PFSK-1 (cell line): ENCODE data around the gene NME9.

ENCODE experiments used
- FOXP2 ChIP-seq: optimal IDR thresholded peaks from 2 replicates; pipeline ENCODE3; 2011; ENCODE audit warnings: borderline replicate concordance, control low read depth, inconsistent platforms; ENCODE audit not compliant: insufficient read depth; ENCODE audit errors: extremely low read length, extremely low read depth
- POLR2AphosphoS5 ChIP-seq: IDR thresholded peaks from 2 replicates; pipeline ENCODE4 v1.6.1; 2012; ENCODE audit warnings: low read depth, mild to moderate bottlenecking, control low read depth, low read length, moderate library complexity
- SIN3A ChIP-seq: IDR thresholded peaks from 2 replicates; pipeline ENCODE4 v1.6.1; 2012; ENCODE audit warnings: mild to moderate bottlenecking, low read length, moderate library complexity, borderline replicate concordance; ENCODE audit not compliant: insufficient read depth
- TAF1 ChIP-seq: IDR thresholded peaks from 2 replicates; pipeline ENCODE4 v1.6.1; 2012; ENCODE audit warnings: low read length, control low read depth, borderline replicate concordance; ENCODE audit not compliant: insufficient read depth
- TF ChIP-seq, protein P1 (sequence below), 2 experiments: IDR thresholded peaks; 2 replicates each; pipeline versions ENCODE4 v1.6.1 to v1.8.0; 2011 to 2012; ENCODE audit warnings: low read depth in 2 of 2, low read length in 2 of 2, control low read depth in 1 of 2, inconsistent platforms in 1 of 2, mild to moderate bottlenecking in 1 of 2, moderate library complexity in 1 of 2; ENCODE audit not compliant: insufficient read depth in 1 of 2

NME9 gene

GRCh38 chr3:138367911-138368310 lies 38.3 kb upstream of the NME9 start:
- TF ChIP-seq FOXP2 (no peak), POLR2AphosphoS5 (no peak), SIN3A (no peak), TAF1 (no peak)
- TF ChIP-seq, protein P1, sequence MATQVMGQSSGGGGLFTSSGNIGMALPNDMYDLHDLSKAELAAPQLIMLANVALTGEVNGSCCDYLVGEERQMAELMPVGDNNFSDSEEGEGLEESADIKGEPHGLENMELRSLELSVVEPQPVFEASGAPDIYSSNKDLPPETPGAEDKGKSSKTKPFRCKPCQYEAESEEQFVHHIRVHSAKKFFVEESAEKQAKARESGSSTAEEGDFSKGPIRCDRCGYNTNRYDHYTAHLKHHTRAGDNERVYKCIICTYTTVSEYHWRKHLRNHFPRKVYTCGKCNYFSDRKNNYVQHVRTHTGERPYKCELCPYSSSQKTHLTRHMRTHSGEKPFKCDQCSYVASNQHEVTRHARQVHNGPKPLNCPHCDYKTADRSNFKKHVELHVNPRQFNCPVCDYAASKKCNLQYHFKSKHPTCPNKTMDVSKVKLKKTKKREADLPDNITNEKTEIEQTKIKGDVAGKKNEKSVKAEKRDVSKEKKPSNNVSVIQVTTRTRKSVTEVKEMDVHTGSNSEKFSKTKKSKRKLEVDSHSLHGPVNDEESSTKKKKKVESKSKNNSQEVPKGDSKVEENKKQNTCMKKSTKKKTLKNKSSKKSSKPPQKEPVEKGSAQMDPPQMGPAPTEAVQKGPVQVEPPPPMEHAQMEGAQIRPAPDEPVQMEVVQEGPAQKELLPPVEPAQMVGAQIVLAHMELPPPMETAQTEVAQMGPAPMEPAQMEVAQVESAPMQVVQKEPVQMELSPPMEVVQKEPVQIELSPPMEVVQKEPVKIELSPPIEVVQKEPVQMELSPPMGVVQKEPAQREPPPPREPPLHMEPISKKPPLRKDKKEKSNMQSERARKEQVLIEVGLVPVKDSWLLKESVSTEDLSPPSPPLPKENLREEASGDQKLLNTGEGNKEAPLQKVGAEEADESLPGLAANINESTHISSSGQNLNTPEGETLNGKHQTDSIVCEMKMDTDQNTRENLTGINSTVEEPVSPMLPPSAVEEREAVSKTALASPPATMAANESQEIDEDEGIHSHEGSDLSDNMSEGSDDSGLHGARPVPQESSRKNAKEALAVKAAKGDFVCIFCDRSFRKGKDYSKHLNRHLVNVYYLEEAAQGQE (IDR thresholded peaks at IDR 0.05; ENCODE audit: insufficient read depth in 1 of 2, low read depth in 2 of 2, low read length in 2 of 2) = no peak

DNA sequence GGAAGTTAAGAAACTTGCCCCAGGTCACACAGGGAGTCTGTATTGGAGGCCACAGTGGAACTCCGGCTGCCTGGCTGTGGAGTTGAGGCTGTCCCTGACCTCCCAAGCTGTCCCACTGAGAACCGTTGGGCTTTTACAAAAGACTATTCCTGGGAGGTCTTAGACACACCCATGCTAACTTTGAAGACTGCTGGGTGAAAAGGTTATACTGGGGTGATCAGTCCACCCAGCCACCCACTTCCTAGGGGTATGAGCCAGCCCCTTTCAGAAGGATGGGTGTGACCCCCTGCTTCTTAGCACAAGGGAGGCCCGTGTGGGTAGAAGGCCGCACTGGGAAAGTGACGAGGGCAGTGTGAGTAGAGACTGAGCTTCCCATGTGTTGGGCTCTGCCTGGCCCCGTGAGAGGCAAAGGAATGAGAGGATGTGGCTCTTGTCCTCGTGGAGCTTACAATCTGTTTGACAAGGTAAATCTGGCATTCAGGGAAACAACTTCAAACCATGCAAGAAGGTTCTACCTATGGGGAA lies 37.7 kb upstream of the NME9 start:
- no peak for TF ChIP-seq FOXP2
- no peak for TF ChIP-seq TAF1

DNA sequence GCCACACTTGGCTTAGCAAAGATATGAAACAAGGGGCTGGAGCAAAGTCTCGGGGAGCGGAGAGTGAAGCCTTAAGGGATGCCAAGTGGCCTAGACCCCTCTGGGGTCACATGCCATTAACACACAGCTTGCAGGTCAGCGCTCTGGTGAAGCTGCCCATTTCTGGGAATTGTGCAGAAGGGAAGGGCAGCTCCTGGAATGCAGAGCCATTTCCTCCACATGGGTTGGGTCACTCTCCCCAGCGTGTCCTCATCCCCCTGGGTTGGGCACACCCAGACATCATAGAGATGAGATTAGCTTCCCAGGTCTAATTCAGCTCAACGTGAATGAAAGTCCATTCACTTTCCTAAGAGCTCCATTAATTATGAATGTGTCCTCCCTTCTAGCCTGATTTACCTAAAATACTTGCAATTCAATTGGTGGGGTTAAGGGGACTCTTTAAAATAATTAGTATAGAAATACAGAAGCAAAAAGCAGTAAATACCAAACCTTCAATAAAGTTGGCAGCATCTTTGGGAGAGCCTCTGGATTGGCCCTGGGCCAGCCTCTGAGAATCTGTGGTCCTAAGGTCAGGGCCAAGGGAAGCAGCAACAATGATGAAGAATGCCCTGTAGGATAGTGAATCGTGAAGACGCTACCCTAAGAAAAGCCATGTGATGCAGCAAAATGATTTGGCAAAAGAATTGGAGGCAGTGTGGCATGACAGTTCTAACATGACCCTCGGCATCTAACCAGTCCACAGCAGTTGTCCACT lies 36.5 kb upstream of the NME9 start:
- TF ChIP-seq FOXP2 (no peak), POLR2AphosphoS5 (no peak), SIN3A (no peak), TAF1 (no peak)
- TF ChIP-seq, protein P1 (IDR thresholded peaks at IDR 0.05; ENCODE audit: insufficient read depth in 1 of 2, low read depth in 2 of 2, low read length in 2 of 2) = no peak

DNA sequence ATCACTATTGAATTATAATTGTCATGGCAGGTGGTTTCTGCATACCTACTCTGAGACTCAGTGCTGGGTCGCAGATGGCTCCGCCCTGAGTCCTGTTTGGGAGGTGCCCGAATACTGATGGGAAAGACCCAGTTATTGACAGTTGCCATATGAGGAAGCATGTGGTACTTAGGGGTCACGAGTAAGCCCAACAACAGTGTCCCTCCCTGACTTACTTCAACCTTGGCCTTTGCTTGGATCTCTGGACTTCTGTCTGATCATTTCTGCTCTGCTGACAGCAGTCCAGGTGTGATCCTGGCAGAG lies 35.6 kb upstream of the NME9 start:
- TF ChIP-seq POLR2AphosphoS5 (no peak), SIN3A (no peak), FOXP2 (no peak), TAF1 (no peak)
- TF ChIP-seq, protein P1 (IDR thresholded peaks at IDR 0.05; ENCODE audit: insufficient read depth in 1 of 2, low read depth in 2 of 2, low read length in 2 of 2) = no peak

GRCh38 chr3:138364356-138365252 lies 35.0 kb upstream of the NME9 start:
- TF ChIP-seq POLR2AphosphoS5 (no peak), FOXP2 (no peak), SIN3A (no peak), TAF1 (no peak)
- TF ChIP-seq, protein P1 (IDR thresholded peaks at IDR 0.05; ENCODE audit: insufficient read depth in 1 of 2, low read depth in 2 of 2, low read length in 2 of 2) = no peak
